HUES48 (cell line): ENCODE data around the gene CDK11B.
"Not testable (repeated sequence)": the region's sequence is repeated elsewhere in the genome, so short reads cannot be mapped to it uniquely, and the experiment has no call there.

Experiments
- H3K27ac ChIP-seq: one replicate; pipeline ENCODE4 v1.7.0; 2013; ENCODE audit warnings: low read depth, low read length, inconsistent platforms
- H3K27me3 ChIP-seq: 2 replicates; pipeline ENCODE4 v1.6.1; 2013; ENCODE audit warnings: mild to moderate bottlenecking, low read length; ENCODE audit not compliant: control insufficient read depth, insufficient read depth
- H3K36me3 ChIP-seq: 2 replicates; pipeline ENCODE4 v1.6.1; 2013; ENCODE audit warnings: low read length; ENCODE audit not compliant: control insufficient read depth, insufficient read depth
- H3K4me1 ChIP-seq: 2 replicates; pipeline ENCODE4 v1.6.1; 2013; ENCODE audit warnings: mild to moderate bottlenecking, low read length; ENCODE audit not compliant: control insufficient read depth, insufficient read depth
- H3K4me3 ChIP-seq: 2 replicates; pipeline ENCODE4 v1.5.1; 2013; ENCODE audit warnings: mild to moderate bottlenecking, low read depth, low read length
- H3K9ac ChIP-seq: 2 replicates; pipeline ENCODE4 v1.6.1; 2013; ENCODE audit warnings: mild to moderate bottlenecking, low read depth, low read length, moderate library complexity
- H3K9me3 ChIP-seq: 2 replicates; pipeline ENCODE4 v1.6.1; 2013; ENCODE audit warnings: low read length; ENCODE audit not compliant: control insufficient read depth, insufficient read depth

The CDK11B gene

GRCh38 chr1:1696431-1697357, 37.9 kb upstream of the CDK11B start:
- not testable (repeated sequence) for H3K27ac ChIP-seq, H3K9ac ChIP-seq, H3K36me3 ChIP-seq, H3K9me3 ChIP-seq, H3K4me1 ChIP-seq, H3K4me3 ChIP-seq, H3K27me3 ChIP-seq

- not testable (repeated sequence) for H3K36me3 ChIP-seq, H3K27me3 ChIP-seq, H3K4me1 ChIP-seq, H3K9me3 ChIP-seq
- Histone ChIP-seq H3K4me3 (peak within 1 kb of the TSS; percentile 63), H3K9ac (peak within 1 kb of the TSS; percentile 93), H3K27ac (peak within 1 kb of the TSS; percentile 93)
Observed at GRCh38 chr1:1692714-1693647, 34.2 kb upstream of the CDK11B start, which contains the start of gene SLC35E2B. Gene SLC35E2B, minus strand, starts transcription at chr1:1692795. Its CDS starts 16,096 bp downstream, at chr1:1676699.

- not testable (repeated sequence) for H3K4me1 ChIP-seq, H3K9me3 ChIP-seq, H3K36me3 ChIP-seq, H3K27me3 ChIP-seq
- Histone ChIP-seq H3K9ac (peak overlapping the region; percentile 93), H3K4me3 (peak overlapping the region; percentile 63), H3K27ac (peak overlapping the region; percentile 93)
Observed at GRCh38 chr1:1692324-1692713, 33.5 kb upstream of the CDK11B start.

GRCh38 chr1:1691443-1691842, 32.6 kb upstream of the CDK11B start:
- H3K36me3 ChIP-seq, H3K9ac ChIP-seq, H3K27ac ChIP-seq, H3K4me1 ChIP-seq, H3K4me3 ChIP-seq, H3K9me3 ChIP-seq, H3K27me3 ChIP-seq: not testable (repeated sequence)

GRCh38 chr1:1689526-1689925, 30.7 kb upstream of the CDK11B start:
- not testable (repeated sequence) for H3K9me3 ChIP-seq, H3K9ac ChIP-seq, H3K4me3 ChIP-seq, H3K36me3 ChIP-seq, H3K27ac ChIP-seq, H3K27me3 ChIP-seq, H3K4me1 ChIP-seq

- peaks cover 4% of the 10 kb centered on the region; the same call in 1 of the 2 replicates for H3K36me3 ChIP-seq
- no peak overlapping the region for H3K4me3 ChIP-seq
- no peak overlapping the region for H3K27ac ChIP-seq
- H3K4me1 ChIP-seq, result peaks cover 5% of the 10 kb centered on the region
- no peak overlapping the region for H3K9ac ChIP-seq
- H3K9me3 ChIP-seq, result no peaks in the 10 kb centered on the region
- no peaks in the 10 kb centered on the region for H3K27me3 ChIP-seq
Observed at GRCh38 chr1:1687846-1688245, 29.0 kb upstream of the CDK11B start.

GRCh38 chr1:1684031-1684681, 25.4 kb upstream of the CDK11B start:
- Histone ChIP-seq H3K27me3 (no peaks in the 10 kb centered on the region), H3K9ac (no peak overlapping the region), H3K4me1 (peaks cover 5% of the 10 kb centered on the region), H3K36me3 (peaks cover 7% of the 10 kb centered on the region; the same call in 1 of the 2 replicates), H3K4me3 (no peak overlapping the region), H3K9me3 (no peaks in the 10 kb centered on the region), H3K27ac (peak overlapping the region; percentile 17)

- no peaks in the 10 kb centered on the region for H3K27me3 ChIP-seq
- peak overlapping the region; percentile 17 for H3K27ac ChIP-seq
- H3K9me3 ChIP-seq, result no peaks in the 10 kb centered on the region
- H3K36me3 ChIP-seq, result peaks cover 5% of the 10 kb centered on the region; the same call in 1 of the 2 replicates
- no peak overlapping the region for H3K9ac ChIP-seq
- H3K4me1 ChIP-seq, result peaks cover 9% of the 10 kb centered on the region
- no peak overlapping the region for H3K4me3 ChIP-seq
Observed at GRCh38 chr1:1683104-1683905, 24.5 kb upstream of the CDK11B start.

- Histone ChIP-seq H3K27ac (no peak overlapping the region), H3K27me3 (no peaks in the 10 kb centered on the region), H3K4me1 (peaks cover 9% of the 10 kb centered on the region), H3K9me3 (no peaks in the 10 kb centered on the region), H3K36me3 (peaks cover 5% of the 10 kb centered on the region; the same call in 1 of the 2 replicates), H3K4me3 (no peak overlapping the region), H3K9ac (no peak overlapping the region)
Observed at GRCh38 chr1:1680912-1681273, 22.1 kb upstream of the CDK11B start.
